Panc1 (cell line): ENCODE data around the gene TGFBR1.

Experiments
- CTCF ChIP-seq: fragments of 450-650 bp; IDR thresholded peaks from 2 replicates; pipeline ENCODE4 v1.5.1; 2017; ENCODE audit warnings: mild to moderate bottlenecking
- POLR2AphosphoS5 ChIP-seq: IDR thresholded peaks from 2 replicates; pipeline ENCODE4 v1.6.1; 2012; ENCODE audit warnings: mild to moderate bottlenecking, low read depth, low read length, moderate library complexity
- REST ChIP-seq, 2 experiments: IDR thresholded peaks; 2 replicates each; pipeline ENCODE4 v1.6.1; 2011 to 2012; ENCODE audit warnings: low read depth in 2 of 2, control low read depth in 1 of 2, low read length in 1 of 2, mild to moderate bottlenecking in 1 of 2, moderate library complexity in 1 of 2; ENCODE audit not compliant: insufficient read depth in 1 of 2
- SIN3A ChIP-seq: IDR thresholded peaks from 2 replicates; pipeline ENCODE4 v1.6.1; 2012; ENCODE audit warnings: low read depth, mild to moderate bottlenecking, low read length, moderate library complexity, borderline replicate concordance; ENCODE audit not compliant: insufficient read depth
- TCF7L2 ChIP-seq: IDR thresholded peaks from 2 replicates; pipeline ENCODE4 v1.6.1; 2011; ENCODE audit warnings: mild to moderate bottlenecking, low read depth, low read length, inconsistent platforms

- no peak for TF ChIP-seq CTCF
- TF ChIP-seq POLR2AphosphoS5, result no peak
- no peak for TF ChIP-seq REST (IDR thresholded peaks at IDR 0.05; ENCODE audit: insufficient read depth in 1 of 2, low read depth in 2 of 2, low read length in 1 of 2)
- no peak for TF ChIP-seq SIN3A
- TF ChIP-seq TCF7L2, result no peak
Observed at GRCh38 chr9:99113414-99114048, 8.6 kb downstream of the TGFBR1 start.
